K562 (cell line): ENCODE results near the gene LEMD3. TPM values are rescaled to one million over a fixed set of nuclear protein-coding genes. Genes with fewer than 3 reads are reported as not detected.

Source experiments
- BRCA1 ChIP-seq, 2 experiments: fragments of 450-650 bp in 1 of 2; sonication (generic) in 1 of 2; formaldehyde crosslinking in 1 of 2; IDR thresholded peaks; 2 replicates each; pipeline versions ENCODE4 v1.5.0 to v1.6.1; 2017 to 2020; ENCODE audit warnings: mild to moderate bottlenecking in 1 of 2, missing genetic modification reagents in 1 of 2
- HDGF ChIP-seq: fragments of 450-650 bp; IDR thresholded peaks from 2 replicates; pipeline ENCODE4 v1.6.1; 2016
- OTX1 ChIP-seq: fragments of 450-650 bp; formaldehyde crosslinking; IDR thresholded peaks from 2 replicates; pipeline ENCODE4 v1.4.0; 2022; ENCODE audit warnings: mild to moderate bottlenecking
- POLR2G ChIP-seq: fragments of 200-400 bp; formaldehyde crosslinking; IDR thresholded peaks from 2 replicates; pipeline ENCODE4 v1.6.1; 2017; ENCODE audit warnings: low read depth, mild to moderate bottlenecking, antibody characterized with exemption, low read length, moderate library complexity
- PTRF ChIP-seq: fragments of 450-650 bp; IDR thresholded peaks from 2 replicates; pipeline ENCODE4 v1.6.1; 2016; ENCODE audit warnings: mild to moderate bottlenecking, missing genetic modification characterization, missing compliant biosample characterization
- RNF2 ChIP-seq: sonication (generic); IDR thresholded peaks from 2 replicates; pipeline ENCODE4 v1.6.1; 2016
- SIX5 ChIP-seq, 2 experiments: IDR thresholded peaks; 2 replicates each; pipeline ENCODE4 v1.6.1; 2011; ENCODE audit warnings: low read length in 2 of 2, borderline replicate concordance in 1 of 2, low read depth in 1 of 2, mild to moderate bottlenecking in 1 of 2, moderate library complexity in 1 of 2; ENCODE audit not compliant: insufficient read depth in 1 of 2
- SREBF2 ChIP-seq: sonication (generic); formaldehyde crosslinking; IDR thresholded peaks from 2 replicates; pipeline ENCODE4 v1.4.0; 2020; ENCODE audit warnings: mild to moderate bottlenecking, missing genetic modification reagents
- SRSF1 ChIP-seq: fragments of 200-400 bp; formaldehyde crosslinking; IDR thresholded peaks from 2 replicates; pipeline ENCODE4 v1.6.1; 2017; ENCODE audit warnings: mild to moderate bottlenecking, low read depth, low read length, moderate library complexity
- ZEB2 ChIP-seq: fragments of 450-650 bp; IDR thresholded peaks from 2 replicates; pipeline ENCODE4 v1.6.1; 2016
- ZNF507 ChIP-seq: conservative IDR thresholded peaks from 2 replicates; pipeline ENCODE4 v1.6.1; 2017; ENCODE audit warnings: missing genetic modification characterization, missing compliant biosample characterization
- ZNF699 ChIP-seq: fragments of 250-450 bp; sonication (Bioruptor Pico); IDR thresholded peaks from 2 replicates; pipeline ENCODE4 v1.8.0; 2021; ENCODE audit warnings: mild to moderate bottlenecking, moderate library complexity; ENCODE audit not compliant: insufficient replicate concordance
- polyA plus RNA-seq, 8 experiments: library from polyadenylated mRNA; depleted of rRNA in 4 of 8; stranded (reverse) in 5 of 8; unstranded in 3 of 8; fragments of >200 nt; fragmentation: Nextera tagmentation in 2 of 8; fragmentation: Illumina TruSeq in 1 of 8; extraction: Ambion mirVana in 2 of 8; extraction: Trizol in 1 of 8; gene quantifications; 2 replicates each; pipeline versions ENCODE4 v1.2.1 to v1.2.3, GENCODE V29; 2011 to 2014; ENCODE audit warnings: inconsistent platforms in 1 of 8, missing spikeins in 1 of 8
- total RNA-seq, 7 experiments: library from RNA; depleted of rRNA in 6 of 7; stranded (reverse); fragments of >200 nt in 6 of 7; fragmentation: Illumina TruSeq in 2 of 7; extraction: Trizol in 2 of 7; gene quantifications; 2 replicates each; pipeline versions ENCODE4 v1.2.1 to v1.2.3, GENCODE V29; 2011 to 2021; ENCODE audit warnings: low replicate concordance in 1 of 7
- TF ChIP-seq, protein P1 (sequence below): fragments of 200-800 bp; sonication (Bioruptor generic); IDR thresholded peaks from 2 replicates; pipeline ENCODE4 v1.6.1; 2016; ENCODE audit warnings: missing genetic modification characterization, missing compliant biosample characterization
- TF ChIP-seq, protein P2 (sequence below): fragments of 450-650 bp; formaldehyde crosslinking; IDR thresholded peaks from 2 replicates; pipeline ENCODE4 v1.4.0; 2022; ENCODE audit warnings: missing genetic modification characterization
- TF ChIP-seq, protein P3 (sequence below), 2 experiments: IDR thresholded peaks; 2 replicates each; pipeline ENCODE4 v1.6.1; 2012; ENCODE audit warnings: improper control_type of control experiment in 2 of 2, low read depth in 2 of 2, low read length in 2 of 2, borderline replicate concordance in 1 of 2
- TF ChIP-seq, protein P4 (sequence below): sonication (generic); formaldehyde crosslinking; IDR thresholded peaks from 2 replicates; pipeline ENCODE4 v1.8.0; 2022; ENCODE audit warnings: missing genetic modification reagents, mild to moderate bottlenecking, moderate library complexity, borderline replicate concordance

The LEMD3 gene
- total and polyA plus RNA-seq, 9 of the 15 experiments (the other 6 are each of a cell fraction or from before 2014, with no cell fraction given): 6.8 to 37.4 (median 17.2) TPM

DNA sequence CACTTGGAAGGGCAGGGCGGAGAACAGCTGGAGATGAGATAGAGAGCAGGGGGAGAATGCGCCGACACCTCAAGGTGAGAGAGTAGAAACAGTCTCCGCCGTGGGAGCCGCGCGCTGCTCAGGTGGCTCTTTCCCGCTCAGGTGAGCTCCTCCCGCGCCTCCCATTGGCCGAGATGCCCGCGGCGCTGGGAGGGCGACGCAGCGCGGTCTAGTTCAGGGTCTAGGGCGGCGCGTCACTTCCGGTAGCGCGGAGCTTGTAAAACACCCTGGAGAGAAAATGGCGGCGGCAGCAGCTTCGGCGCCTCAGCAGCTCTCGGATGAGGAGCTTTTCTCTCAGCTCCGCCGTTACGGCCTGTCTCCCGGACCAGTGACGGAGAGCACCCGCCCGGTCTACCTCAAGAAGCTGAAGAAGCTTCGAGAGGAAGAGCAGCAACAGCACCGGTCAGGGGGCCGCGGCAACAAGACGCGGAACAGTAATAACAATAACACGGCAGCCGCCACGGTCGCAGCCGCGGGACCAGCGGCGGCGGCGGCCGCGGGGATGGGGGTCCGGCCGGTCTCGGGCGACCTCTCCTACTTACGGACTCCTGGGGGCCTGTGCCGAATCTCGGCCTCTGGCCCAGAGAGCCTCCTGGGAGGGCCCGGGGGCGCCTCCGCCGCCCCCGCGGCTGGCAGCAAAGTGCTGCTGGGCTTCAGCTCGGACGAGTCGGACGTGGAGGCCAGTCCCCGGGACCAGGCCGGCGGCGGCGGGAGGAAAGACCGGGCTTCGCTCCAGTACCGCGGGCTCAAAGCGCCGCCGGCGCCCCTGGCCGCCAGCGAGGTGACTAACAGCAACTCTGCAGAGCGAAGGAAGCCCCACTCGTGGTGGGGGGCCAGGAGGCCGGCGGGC lies at the start of gene LEMD3 (continued):
- TF ChIP-seq, protein P1, sequence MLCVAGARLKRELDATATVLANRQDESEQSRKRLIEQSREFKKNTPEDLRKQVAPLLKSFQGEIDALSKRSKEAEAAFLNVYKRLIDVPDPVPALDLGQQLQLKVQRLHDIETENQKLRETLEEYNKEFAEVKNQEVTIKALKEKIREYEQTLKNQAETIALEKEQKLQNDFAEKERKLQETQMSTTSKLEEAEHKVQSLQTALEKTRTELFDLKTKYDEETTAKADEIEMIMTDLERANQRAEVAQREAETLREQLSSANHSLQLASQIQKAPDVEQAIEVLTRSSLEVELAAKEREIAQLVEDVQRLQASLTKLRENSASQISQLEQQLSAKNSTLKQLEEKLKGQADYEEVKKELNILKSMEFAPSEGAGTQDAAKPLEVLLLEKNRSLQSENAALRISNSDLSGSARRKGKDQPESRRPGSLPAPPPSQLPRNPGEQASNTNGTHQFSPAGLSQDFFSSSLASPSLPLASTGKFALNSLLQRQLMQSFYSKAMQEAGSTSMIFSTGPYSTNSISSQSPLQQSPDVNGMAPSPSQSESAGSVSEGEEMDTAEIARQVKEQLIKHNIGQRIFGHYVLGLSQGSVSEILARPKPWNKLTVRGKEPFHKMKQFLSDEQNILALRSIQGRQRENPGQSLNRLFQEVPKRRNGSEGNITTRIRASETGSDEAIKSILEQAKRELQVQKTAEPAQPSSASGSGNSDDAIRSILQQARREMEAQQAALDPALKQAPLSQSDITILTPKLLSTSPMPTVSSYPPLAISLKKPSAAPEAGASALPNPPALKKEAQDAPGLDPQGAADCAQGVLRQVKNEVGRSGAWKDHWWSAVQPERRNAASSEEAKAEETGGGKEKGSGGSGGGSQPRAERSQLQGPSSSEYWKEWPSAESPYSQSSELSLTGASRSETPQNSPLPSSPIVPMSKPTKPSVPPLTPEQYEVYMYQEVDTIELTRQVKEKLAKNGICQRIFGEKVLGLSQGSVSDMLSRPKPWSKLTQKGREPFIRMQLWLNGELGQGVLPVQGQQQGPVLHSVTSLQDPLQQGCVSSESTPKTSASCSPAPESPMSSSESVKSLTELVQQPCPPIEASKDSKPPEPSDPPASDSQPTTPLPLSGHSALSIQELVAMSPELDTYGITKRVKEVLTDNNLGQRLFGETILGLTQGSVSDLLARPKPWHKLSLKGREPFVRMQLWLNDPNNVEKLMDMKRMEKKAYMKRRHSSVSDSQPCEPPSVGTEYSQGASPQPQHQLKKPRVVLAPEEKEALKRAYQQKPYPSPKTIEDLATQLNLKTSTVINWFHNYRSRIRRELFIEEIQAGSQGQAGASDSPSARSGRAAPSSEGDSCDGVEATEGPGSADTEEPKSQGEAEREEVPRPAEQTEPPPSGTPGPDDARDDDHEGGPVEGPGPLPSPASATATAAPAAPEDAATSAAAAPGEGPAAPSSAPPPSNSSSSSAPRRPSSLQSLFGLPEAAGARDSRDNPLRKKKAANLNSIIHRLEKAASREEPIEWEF (CRISPR knock-in tag): no peak
- TF ChIP-seq PTRF (tag) (no peak), BRCA1 (IDR thresholded peaks at IDR 0.05) (no peak), BRCA1 (CRISPR knock-in tag; IDR thresholded peaks at IDR 0.05) (no peak), SREBF2 (CRISPR knock-in tag) (peak; percentile 93; the same call in 1 of the 2 replicates), SIX5 (IDR thresholded peaks at IDR 0.05; ENCODE audit: borderline replicate concordance in 1 of 2, insufficient read depth in 1 of 2, low read depth in 1 of 2, low read length in 2 of 2) (0 out of 4 replicates have a peak, but pooled peaks of 1 of the 2 experiments have one; percentile 12), POLR2G (peak; percentile 95), ZEB2 (peak; percentile 98), ZNF699 (CRISPR knock-in tag) (no peak), RNF2 (peak; percentile 91), HDGF (no peak), OTX1 (CRISPR knock-in tag) (peak; percentile 23; the same call in 1 of the 2 replicates), SRSF1 (no peak), ZNF507 (tag) (no peak)
- TF ChIP-seq, protein P2, sequence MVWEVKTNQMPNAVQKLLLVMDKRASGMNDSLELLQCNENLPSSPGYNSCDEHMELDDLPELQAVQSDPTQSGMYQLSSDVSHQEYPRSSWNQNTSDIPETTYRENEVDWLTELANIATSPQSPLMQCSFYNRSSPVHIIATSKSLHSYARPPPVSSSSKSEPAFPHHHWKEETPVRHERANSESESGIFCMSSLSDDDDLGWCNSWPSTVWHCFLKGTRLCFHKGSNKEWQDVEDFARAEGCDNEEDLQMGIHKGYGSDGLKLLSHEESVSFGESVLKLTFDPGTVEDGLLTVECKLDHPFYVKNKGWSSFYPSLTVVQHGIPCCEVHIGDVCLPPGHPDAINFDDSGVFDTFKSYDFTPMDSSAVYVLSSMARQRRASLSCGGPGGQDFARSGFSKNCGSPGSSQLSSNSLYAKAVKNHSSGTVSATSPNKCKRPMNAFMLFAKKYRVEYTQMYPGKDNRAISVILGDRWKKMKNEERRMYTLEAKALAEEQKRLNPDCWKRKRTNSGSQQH (CRISPR knock-in tag): 0 out of 2 replicates have a peak, but pooled peaks have one; percentile 51
- TF ChIP-seq, protein P3, sequence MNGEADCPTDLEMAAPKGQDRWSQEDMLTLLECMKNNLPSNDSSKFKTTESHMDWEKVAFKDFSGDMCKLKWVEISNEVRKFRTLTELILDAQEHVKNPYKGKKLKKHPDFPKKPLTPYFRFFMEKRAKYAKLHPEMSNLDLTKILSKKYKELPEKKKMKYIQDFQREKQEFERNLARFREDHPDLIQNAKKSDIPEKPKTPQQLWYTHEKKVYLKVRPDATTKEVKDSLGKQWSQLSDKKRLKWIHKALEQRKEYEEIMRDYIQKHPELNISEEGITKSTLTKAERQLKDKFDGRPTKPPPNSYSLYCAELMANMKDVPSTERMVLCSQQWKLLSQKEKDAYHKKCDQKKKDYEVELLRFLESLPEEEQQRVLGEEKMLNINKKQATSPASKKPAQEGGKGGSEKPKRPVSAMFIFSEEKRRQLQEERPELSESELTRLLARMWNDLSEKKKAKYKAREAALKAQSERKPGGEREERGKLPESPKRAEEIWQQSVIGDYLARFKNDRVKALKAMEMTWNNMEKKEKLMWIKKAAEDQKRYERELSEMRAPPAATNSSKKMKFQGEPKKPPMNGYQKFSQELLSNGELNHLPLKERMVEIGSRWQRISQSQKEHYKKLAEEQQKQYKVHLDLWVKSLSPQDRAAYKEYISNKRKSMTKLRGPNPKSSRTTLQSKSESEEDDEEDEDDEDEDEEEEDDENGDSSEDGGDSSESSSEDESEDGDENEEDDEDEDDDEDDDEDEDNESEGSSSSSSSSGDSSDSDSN (IDR thresholded peaks at IDR 0.05; ENCODE audit: borderline replicate concordance in 1 of 2, low read depth in 2 of 2, low read length in 2 of 2): peak in 1 of 2 experiments; percentile 53; a peak in 1 of 4 replicates
- TF ChIP-seq, protein P4, sequence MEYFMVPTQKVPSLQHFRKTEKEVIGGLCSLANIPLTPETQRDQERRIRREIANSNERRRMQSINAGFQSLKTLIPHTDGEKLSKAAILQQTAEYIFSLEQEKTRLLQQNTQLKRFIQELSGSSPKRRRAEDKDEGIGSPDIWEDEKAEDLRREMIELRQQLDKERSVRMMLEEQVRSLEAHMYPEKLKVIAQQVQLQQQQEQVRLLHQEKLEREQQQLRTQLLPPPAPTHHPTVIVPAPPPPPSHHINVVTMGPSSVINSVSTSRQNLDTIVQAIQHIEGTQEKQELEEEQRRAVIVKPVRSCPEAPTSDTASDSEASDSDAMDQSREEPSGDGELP (CRISPR knock-in tag): peak; percentile 95
